CD4-positive, CD25-positive, alpha-beta regulatory T cell (primary cell): ENCODE measurements around the gene MAPT. TPM values are rescaled to one million over a fixed set of nuclear protein-coding genes. Genes with fewer than 3 reads are reported as not detected.

Experiments
- ATAC-seq, 2 donors: fragments of 150-1000 bp; cut with Tn5 transposase; one replicate each; pipeline ENCODE4 v1.10.0; 2021; ENCODE audit warnings: low read depth in 2 of 2, moderate number of reproducible peaks in 2 of 2, moderate library complexity in 1 of 2
- DNase-seq, 3 donors: peaks; one replicate each; pipeline versions ENCODE4 v3.0.0 to v3.0.0-alpha.2; 2012 to 2022; ENCODE audit warnings: mixed read lengths in 1 of 3
- H3K27ac ChIP-seq: one replicate; pipeline ENCODE4 v1.7.0; 2013; ENCODE audit warnings: mild to moderate bottlenecking, low read length; ENCODE audit not compliant: insufficient read depth, poor library complexity, severe bottlenecking
- H3K27me3 ChIP-seq: one replicate; pipeline ENCODE4 v1.7.0; 2013; ENCODE audit warnings: low read length; ENCODE audit not compliant: control insufficient read depth, insufficient read depth
- H3K36me3 ChIP-seq: one replicate; pipeline ENCODE4 v1.7.0; 2013; ENCODE audit warnings: mild to moderate bottlenecking, low read length, moderate library complexity; ENCODE audit not compliant: control insufficient read depth, insufficient read depth
- H3K4me1 ChIP-seq: 2 replicates; pipeline ENCODE4 v1.7.0; 2013; ENCODE audit warnings: mild to moderate bottlenecking, low read length; ENCODE audit not compliant: insufficient read depth, control insufficient read depth, poor library complexity, severe bottlenecking
- H3K4me3 ChIP-seq: one replicate; pipeline ENCODE4 v1.7.0; 2013; ENCODE audit warnings: low read depth, mild to moderate bottlenecking, low read length, moderate library complexity
- H3K9me3 ChIP-seq, 2 experiments: 1 replicate in 1 of 2; 2 replicates in 1 of 2; pipeline ENCODE4 v1.7.0; 2013; ENCODE audit warnings: low read length in 2 of 2, mild to moderate bottlenecking in 1 of 2, moderate library complexity in 1 of 2; ENCODE audit not compliant: control insufficient read depth in 2 of 2
- H3K27ac Mint-ChIP-seq, 3 donors: one replicate each; pipeline ENCODE4 v1.8.0; 2020 to 2022; ENCODE audit warnings: mild to moderate bottlenecking in 3 of 3, mixed read lengths in 3 of 3, moderate library complexity in 2 of 3
- H3K27me3 Mint-ChIP-seq: one replicate; pipeline ENCODE4 v1.8.0; 2022; ENCODE audit warnings: mild to moderate bottlenecking, mixed read lengths
- H3K36me3 Mint-ChIP-seq: one replicate; pipeline ENCODE4 v1.8.0; 2020; ENCODE audit warnings: mixed read lengths
- H3K4me1 Mint-ChIP-seq, 4 donors: one replicate each; pipeline ENCODE4 v1.8.0; 2020 to 2022; ENCODE audit warnings: mixed read lengths in 4 of 4, mild to moderate bottlenecking in 1 of 4
- H3K4me3 Mint-ChIP-seq, 4 donors: one replicate each; pipeline ENCODE4 v1.8.0; 2020 to 2022; ENCODE audit warnings: mild to moderate bottlenecking in 4 of 4, mixed read lengths in 4 of 4, moderate library complexity in 3 of 4
- H3K9me3 Mint-ChIP-seq, 7 donors: one replicate each; pipeline ENCODE4 v1.8.0; 2020 to 2022; ENCODE audit warnings: mixed read lengths in 7 of 7, mild to moderate bottlenecking in 3 of 7, moderate library complexity in 2 of 7
- polyA plus RNA-seq, 4 donors: library from polyadenylated mRNA; unstranded; fragments of 300-500 nt; fragmentation: Illumina TruSeq; gene quantifications; one replicate each; pipeline ENCODE4 v1.2.3, GENCODE V29; 2021
- total RNA-seq: library from RNA; stranded (reverse); gene quantifications from one replicate; pipeline ENCODE4 v1.2.3, GENCODE V29; 2022

The MAPT gene
- 0.69 TPM for total RNA-seq
- under 1 TPM in 2 of 4 donors, not detected in 2; 0.05 to 0.16 TPM for polyA plus RNA-seq

- peaks cover 41% of the 10 kb centered on the region for H3K27me3 Mint-ChIP-seq
- peak within 1 kb of the TSS; percentile 54 for H3K4me3 ChIP-seq
- H3K27me3 ChIP-seq, result peaks cover 21% of the 10 kb centered on the region
- peak within 1 kb of the TSS; percentile 83 to 93 (median 90) for H3K4me3 Mint-ChIP-seq
- H3K36me3 ChIP-seq, result no peaks in the 10 kb centered on the region
- H3K4me1 Mint-ChIP-seq, result peaks cover 0 to 31% (median 2%) of the 10 kb centered on the region in 4 donors
- H3K27ac ChIP-seq, result no peak within 1 kb of the TSS
- no peaks in the 10 kb centered on the region for H3K9me3 ChIP-seq
- H3K9me3 Mint-ChIP-seq, result no peaks in the 10 kb centered on the region
- peak within 1 kb of the TSS in 2 of 3 donors; percentile 68 to 74 for H3K27ac Mint-ChIP-seq
- no peaks in the 10 kb centered on the region for H3K36me3 Mint-ChIP-seq
- peak; percentile 86 to 87 for ATAC-seq
- peaks cover 34% of the 10 kb centered on the region for H3K4me1 ChIP-seq
- peak; percentile 60 to 76 (median 75) for DNase-seq
Measured at GRCh38 chr17:45894022-45894784, at the start of gene MAPT. Gene MAPT (plus strand): TSS chr17:45894554. CDS start chr17:45962338, 67,784 bp downstream.

- Histone ChIP-seq H3K27ac (no peak within 1 kb of the TSS), H3K4me3 (no peak within 1 kb of the TSS), H3K36me3 (no peaks in the 10 kb centered on the region), H3K9me3 (no peaks in the 10 kb centered on the region), H3K4me1 (no peaks in the 10 kb centered on the region), H3K27me3 (no peaks in the 10 kb centered on the region)
- Mint-ChIP-seq H3K4me1 (no peaks in the 10 kb centered on the region), H3K36me3 (no peaks in the 10 kb centered on the region), H3K27ac (no peak within 1 kb of the TSS), H3K27me3 (no peaks in the 10 kb centered on the region), H3K9me3 (peaks cover 0 to 3% (median 0%) of the 10 kb centered on the region in 7 donors), H3K4me3 (no peak within 1 kb of the TSS)
- no peak for ATAC-seq
- no peak for DNase-seq
Measured at GRCh38 chr17:45844695-45845375, 49.5 kb upstream of the MAPT start, which contains the start of gene SPPL2C. Gene SPPL2C (plus strand): TSS chr17:45844881. CDS start chr17:45844907, 26 bp downstream.

- Histone ChIP-seq H3K36me3 (no peaks in the 10 kb centered on the region), H3K9me3 (no peaks in the 10 kb centered on the region), H3K27me3 (no peaks in the 10 kb centered on the region), H3K27ac (no peak overlapping the region), H3K4me1 (no peaks in the 10 kb centered on the region), H3K4me3 (no peak overlapping the region)
- Mint-ChIP-seq H3K36me3 (no peaks in the 10 kb centered on the region), H3K4me1 (no peaks in the 10 kb centered on the region), H3K27ac (no peak overlapping the region), H3K4me3 (no peak overlapping the region), H3K27me3 (peaks cover under 1% of the 10 kb centered on the region), H3K9me3 (peaks cover 0 to 3% (median 0%) of the 10 kb centered on the region in 7 donors)
- ATAC-seq (no peak), DNase-seq (no peak)
Measured at GRCh38 chr17:45845376-45846185, 48.8 kb upstream of the MAPT start.

- no peak for ATAC-seq
- H3K4me1 ChIP-seq, result no peaks in the 10 kb centered on the region
- no peak overlapping the region for H3K4me3 ChIP-seq
- H3K27ac Mint-ChIP-seq, result no peak overlapping the region
- H3K36me3 ChIP-seq, result no peaks in the 10 kb centered on the region
- H3K9me3 Mint-ChIP-seq, result peaks cover 0 to 3% (median 0%) of the 10 kb centered on the region in 7 donors
- no peaks in the 10 kb centered on the region for H3K27me3 ChIP-seq
- no peak for DNase-seq
- H3K27me3 Mint-ChIP-seq, result peaks cover 5% of the 10 kb centered on the region
- no peaks in the 10 kb centered on the region for H3K4me1 Mint-ChIP-seq
- no peaks in the 10 kb centered on the region for H3K36me3 Mint-ChIP-seq
- no peaks in the 10 kb centered on the region for H3K9me3 ChIP-seq
- H3K27ac ChIP-seq, result no peak overlapping the region
- peak overlapping the region in 1 of 4 donors; percentile 2 for H3K4me3 Mint-ChIP-seq
Measured at GRCh38 chr17:45846223-45846622, 48.1 kb upstream of the MAPT start.

GRCh38 chr17:45846646-45847045 lies 47.7 kb upstream of the MAPT start:
- H3K4me3 Mint-ChIP-seq, result no peak overlapping the region
- no peak overlapping the region for H3K4me3 ChIP-seq
- no peaks in the 10 kb centered on the region for H3K4me1 Mint-ChIP-seq
- DNase-seq, result no peak
- H3K27ac ChIP-seq, result no peak overlapping the region
- no peak overlapping the region for H3K27ac Mint-ChIP-seq
- H3K9me3 Mint-ChIP-seq, result peaks cover 0 to 3% (median 0%) of the 10 kb centered on the region in 7 donors
- no peaks in the 10 kb centered on the region for H3K36me3 Mint-ChIP-seq
- no peaks in the 10 kb centered on the region for H3K27me3 ChIP-seq
- no peak for ATAC-seq
- H3K27me3 Mint-ChIP-seq, result peaks cover 5% of the 10 kb centered on the region
- no peaks in the 10 kb centered on the region for H3K36me3 ChIP-seq
- H3K9me3 ChIP-seq, result no peaks in the 10 kb centered on the region
- H3K4me1 ChIP-seq, result no peaks in the 10 kb centered on the region

- ATAC-seq, result no peak
- H3K4me3 ChIP-seq, result no peak overlapping the region
- no peak overlapping the region for H3K27ac ChIP-seq
- Mint-ChIP-seq H3K4me3 (peak overlapping the region in 1 of 4 donors; percentile 43), H3K4me1 (no peaks in the 10 kb centered on the region), H3K36me3 (no peaks in the 10 kb centered on the region), H3K9me3 (peaks cover 0 to 3% (median 0%) of the 10 kb centered on the region in 7 donors), H3K27ac (no peak overlapping the region), H3K27me3 (peaks cover 6% of the 10 kb centered on the region)
- DNase-seq, result no peak
- H3K9me3 ChIP-seq, result no peaks in the 10 kb centered on the region
- H3K36me3 ChIP-seq, result no peaks in the 10 kb centered on the region
- H3K27me3 ChIP-seq, result peaks cover 2% of the 10 kb centered on the region
- no peaks in the 10 kb centered on the region for H3K4me1 ChIP-seq
Measured at GRCh38 chr17:45847101-45847500, 47.3 kb upstream of the MAPT start.

- peaks cover 0 to 4% (median 2%) of the 10 kb centered on the region in 4 donors for H3K4me1 Mint-ChIP-seq
- H3K4me3 Mint-ChIP-seq, result no peak overlapping the region
- Histone ChIP-seq H3K27me3 (peaks cover 3% of the 10 kb centered on the region), H3K9me3 (no peaks in the 10 kb centered on the region), H3K27ac (no peak overlapping the region), H3K36me3 (no peaks in the 10 kb centered on the region), H3K4me1 (no peaks in the 10 kb centered on the region), H3K4me3 (no peak overlapping the region)
- DNase-seq, result no peak
- peaks cover 0 to 3% (median 0%) of the 10 kb centered on the region in 7 donors for H3K9me3 Mint-ChIP-seq
- peaks cover 12% of the 10 kb centered on the region for H3K27me3 Mint-ChIP-seq
- no peak overlapping the region for H3K27ac Mint-ChIP-seq
- ATAC-seq, result no peak
- no peaks in the 10 kb centered on the region for H3K36me3 Mint-ChIP-seq
Measured at GRCh38 chr17:45847747-45848146, 46.6 kb upstream of the MAPT start.
